Muscle layer of duodenum (tissue), 2 donors: ENCODE data around the gene AKR1E2.
A peak's percentile ranks its signal among the peaks of the same experiment; 100 is the strongest.

Experiments
- H3K27ac ChIP-seq: one replicate; pipeline ENCODE4 v1.7.0; 2013; ENCODE audit warnings: mild to moderate bottlenecking, low read length
- H3K27me3 ChIP-seq: one replicate; pipeline ENCODE4 v1.7.0; 2013; ENCODE audit warnings: low read depth, mild to moderate bottlenecking, control low read depth, low read length
- H3K36me3 ChIP-seq, 2 donors: one replicate each; pipeline ENCODE4 v1.7.0; 2013; ENCODE audit warnings: low read length in 2 of 2, control low read depth in 1 of 2, mild to moderate bottlenecking in 1 of 2; ENCODE audit not compliant: insufficient read depth in 2 of 2, control insufficient read depth in 1 of 2
- H3K4me1 ChIP-seq, 2 donors: one replicate each; pipeline ENCODE4 v1.7.0; 2013; ENCODE audit warnings: low read length in 2 of 2, mild to moderate bottlenecking in 2 of 2, control low read depth in 1 of 2, moderate library complexity in 1 of 2; ENCODE audit not compliant: insufficient read depth in 2 of 2, control insufficient read depth in 1 of 2
- H3K4me3 ChIP-seq, 2 donors: one replicate each; pipeline ENCODE4 v1.7.0; 2013; ENCODE audit warnings: low read length in 2 of 2, low read depth in 1 of 2, mild to moderate bottlenecking in 1 of 2
- H3K9me3 ChIP-seq, 2 donors: one replicate each; pipeline ENCODE4 v1.7.0; 2013; ENCODE audit warnings: low read length in 2 of 2, control low read depth in 1 of 2, mild to moderate bottlenecking in 1 of 2; ENCODE audit not compliant: control insufficient read depth in 1 of 2
- donor health status: healthy.

Gene AKR1E2

GRCh38 chr10:4825868-4826791 is at the start of gene AKR1E2:
Gene AKR1E2, plus strand, starts transcription at chr10:4826207. Its CDS starts 118 bp downstream, at chr10:4826325.
- Histone ChIP-seq H3K36me3 (no peaks in the 10 kb centered on the region), H3K27ac (no peak within 1 kb of the TSS), H3K27me3 (no peaks in the 10 kb centered on the region), H3K4me1 (no peaks in the 10 kb centered on the region), H3K9me3 (no peaks in the 10 kb centered on the region), H3K4me3 (peak within 1 kb of the TSS; percentile 22 to 62)

GRCh38 chr10:4776234-4776638 is 49.8 kb upstream of the AKR1E2 start:
- Histone ChIP-seq H3K9me3 (no peaks in the 10 kb centered on the region), H3K4me3 (no peak overlapping the region), H3K36me3 (peaks cover 0 to 6% of the 10 kb centered on the region in 2 donors), H3K27me3 (no peaks in the 10 kb centered on the region), H3K27ac (no peak overlapping the region), H3K4me1 (peaks cover 4 to 5% of the 10 kb centered on the region in 2 donors)

GRCh38 chr10:4778761-4779160 is 47.2 kb upstream of the AKR1E2 start:
- Histone ChIP-seq H3K4me1 (peaks cover 0 to 3% of the 10 kb centered on the region in 2 donors), H3K9me3 (no peaks in the 10 kb centered on the region), H3K36me3 (no peaks in the 10 kb centered on the region), H3K4me3 (no peak overlapping the region), H3K27ac (no peak overlapping the region), H3K27me3 (no peaks in the 10 kb centered on the region)

- no peak overlapping the region for H3K27ac ChIP-seq
Measured at GRCh38 chr10:4780091-4780490, 45.9 kb upstream of the AKR1E2 start.

GRCh38 chr10:4780782-4781181 is 45.2 kb upstream of the AKR1E2 start:
- no peaks in the 10 kb centered on the region for H3K36me3 ChIP-seq
- no peaks in the 10 kb centered on the region for H3K9me3 ChIP-seq
- no peaks in the 10 kb centered on the region for H3K27me3 ChIP-seq
- no peak overlapping the region for H3K27ac ChIP-seq
- H3K4me1 ChIP-seq, result peaks cover 0 to 3% of the 10 kb centered on the region in 2 donors
- no peak overlapping the region for H3K4me3 ChIP-seq

More at GRCh38 chr10:4780091-4780490, 45.9 kb upstream of the AKR1E2 start:
- Histone ChIP-seq H3K4me3 (no peak overlapping the region), H3K36me3 (no peaks in the 10 kb centered on the region), H3K27me3 (no peaks in the 10 kb centered on the region), H3K9me3 (no peaks in the 10 kb centered on the region), H3K4me1 (peaks cover 0 to 3% of the 10 kb centered on the region in 2 donors)

GRCh38 chr10:4781955-4782354 is 44.1 kb upstream of the AKR1E2 start:
- H3K27me3 ChIP-seq, result no peaks in the 10 kb centered on the region
- H3K4me1 ChIP-seq, result peaks cover 0 to 3% of the 10 kb centered on the region in 2 donors
- no peaks in the 10 kb centered on the region for H3K9me3 ChIP-seq
- no peak overlapping the region for H3K4me3 ChIP-seq
- no peaks in the 10 kb centered on the region for H3K36me3 ChIP-seq
- no peak overlapping the region for H3K27ac ChIP-seq

- Histone ChIP-seq H3K36me3 (no peaks in the 10 kb centered on the region), H3K4me3 (no peak overlapping the region), H3K27me3 (no peaks in the 10 kb centered on the region), H3K27ac (no peak overlapping the region), H3K4me1 (peaks cover 0 to 3% of the 10 kb centered on the region in 2 donors), H3K9me3 (no peaks in the 10 kb centered on the region)
Measured at GRCh38 chr10:4784667-4785333, 41.2 kb upstream of the AKR1E2 start.

- Histone ChIP-seq H3K27me3 (no peaks in the 10 kb centered on the region), H3K9me3 (no peaks in the 10 kb centered on the region), H3K36me3 (no peaks in the 10 kb centered on the region), H3K4me3 (no peak overlapping the region), H3K27ac (no peak overlapping the region), H3K4me1 (no peaks in the 10 kb centered on the region)
Measured at GRCh38 chr10:4786043-4786839, 39.8 kb upstream of the AKR1E2 start.

- H3K4me3 ChIP-seq, result no peak overlapping the region
- no peaks in the 10 kb centered on the region for H3K36me3 ChIP-seq
- H3K4me1 ChIP-seq, result no peaks in the 10 kb centered on the region
- H3K9me3 ChIP-seq, result no peaks in the 10 kb centered on the region
- no peaks in the 10 kb centered on the region for H3K27me3 ChIP-seq
- H3K27ac ChIP-seq, result no peak overlapping the region
Measured at GRCh38 chr10:4790045-4790444, 36.0 kb upstream of the AKR1E2 start.

GRCh38 chr10:4790922-4791321 is 35.1 kb upstream of the AKR1E2 start:
- no peaks in the 10 kb centered on the region for H3K27me3 ChIP-seq
- no peaks in the 10 kb centered on the region for H3K36me3 ChIP-seq
- no peaks in the 10 kb centered on the region for H3K9me3 ChIP-seq
- H3K4me1 ChIP-seq, result no peaks in the 10 kb centered on the region
- H3K27ac ChIP-seq, result no peak overlapping the region
- H3K4me3 ChIP-seq, result no peak overlapping the region

- Histone ChIP-seq H3K4me1 (no peaks in the 10 kb centered on the region), H3K27me3 (no peaks in the 10 kb centered on the region), H3K36me3 (no peaks in the 10 kb centered on the region), H3K9me3 (no peaks in the 10 kb centered on the region), H3K4me3 (no peak overlapping the region), H3K27ac (no peak overlapping the region)
Measured at GRCh38 chr10:4792381-4792780, 33.6 kb upstream of the AKR1E2 start.
